GM23338 (cell line): Measurements from ENCODE around the gene NPSR1. TPM values are rescaled to one million over a fixed set of nuclear protein-coding genes. Genes with fewer than 3 reads are reported as not detected.

Source experiments
- ATAC-seq: fragments of 200-7000 bp; cut with Tn5 transposase; 3 replicates; pipeline ENCODE4 v1.9.1; 2020
- DNase-seq: peaks from one replicate; pipeline ENCODE4 v3.0.0-alpha.2; 2015; ENCODE audit warnings: low spot score
- H2AFZ ChIP-seq: fragments of 200-600 bp; sonication (generic); 2 replicates; pipeline ENCODE4 v1.8.0; 2016; ENCODE audit warnings: antibody characterized with exemption, mild to moderate bottlenecking, moderate library complexity
- H3F3A ChIP-seq: fragments of 200-600 bp; sonication (generic); replicated peaks from 2 replicates; pipeline ENCODE4 v1.8.0; 2017; ENCODE audit warnings: antibody characterized with exemption, mixed run types, low read depth
- H3K27ac ChIP-seq: fragments of 200-600 bp; sonication (generic); 2 replicates; pipeline ENCODE4 v1.6.1; 2016; ENCODE audit warnings: low read depth
- H3K27me3 ChIP-seq: fragments of 200-600 bp; sonication (generic); 2 replicates; pipeline ENCODE4 v1.8.0; 2016; ENCODE audit warnings: mild to moderate bottlenecking, mixed run types, moderate library complexity; ENCODE audit not compliant: insufficient read depth
- H3K36me3 ChIP-seq: fragments of 200-600 bp; sonication (generic); 2 replicates; pipeline ENCODE4 v1.8.0; 2016; ENCODE audit warnings: mild to moderate bottlenecking; ENCODE audit not compliant: insufficient read depth
- H3K4me1 ChIP-seq: fragments of 200-600 bp; sonication (generic); 2 replicates; pipeline ENCODE4 v1.8.0; 2016; ENCODE audit warnings: mild to moderate bottlenecking, moderate library complexity; ENCODE audit not compliant: insufficient read depth
- H3K4me2 ChIP-seq: fragments of 200-600 bp; sonication (generic); 2 replicates; pipeline ENCODE4 v1.7.1; 2017; ENCODE audit warnings: mixed run types
- H3K4me3 ChIP-seq: fragments of 200-600 bp; sonication (generic); 2 replicates; pipeline ENCODE4 v1.6.1; 2016; ENCODE audit warnings: mixed run types
- H3K79me2 ChIP-seq: fragments of 200-600 bp; sonication (generic); replicated peaks from 2 replicates; pipeline ENCODE4 v1.8.0; 2017; ENCODE audit warnings: mild to moderate bottlenecking; ENCODE audit not compliant: insufficient read depth
- H3K9me2 ChIP-seq: fragments of 200-600 bp; sonication (generic); 2 replicates; pipeline ENCODE4 v1.8.0; 2017; ENCODE audit not compliant: insufficient read depth
- H4K20me1 ChIP-seq: fragments of 200-600 bp; sonication (generic); replicated peaks from 2 replicates; pipeline ENCODE4 v1.8.0; 2017; ENCODE audit warnings: mild to moderate bottlenecking; ENCODE audit not compliant: insufficient read depth
- H3K27ac Mint-ChIP-seq: 2 replicates; pipeline ENCODE4 v1.8.0; 2020; ENCODE audit warnings: inconsistent platforms, mild to moderate bottlenecking, moderate library complexity, mixed read lengths
- H3K27me3 Mint-ChIP-seq: 3 replicates; pipeline ENCODE4 v1.8.0; 2022; ENCODE audit warnings: low read depth, mild to moderate bottlenecking, moderate library complexity, mixed read lengths, inconsistent platforms; ENCODE audit not compliant: insufficient read depth, poor library complexity
- H3K36me3 Mint-ChIP-seq: 3 replicates; pipeline ENCODE4 v1.8.0; 2021; ENCODE audit warnings: low read depth, mild to moderate bottlenecking, inconsistent platforms, moderate library complexity, mixed read lengths
- H3K4me1 Mint-ChIP-seq: 3 replicates; pipeline ENCODE4 v1.8.0; 2020; ENCODE audit warnings: mild to moderate bottlenecking, inconsistent platforms, mixed read lengths
- H3K4me3 Mint-ChIP-seq: 3 replicates; pipeline ENCODE4 v1.8.0; 2021; ENCODE audit warnings: moderate library complexity, mild to moderate bottlenecking, inconsistent platforms, mixed read lengths
- H3K9me3 Mint-ChIP-seq: 3 replicates; pipeline ENCODE4 v1.8.0; 2020; ENCODE audit warnings: moderate library complexity, mild to moderate bottlenecking, inconsistent platforms, mixed read lengths
- CREB1 ChIP-seq: fragments of 250-450 bp; sonication (Bioruptor Pico); IDR thresholded peaks from 2 replicates; pipeline ENCODE4 v1.5.0; 2020; ENCODE audit warnings: low read depth, mild to moderate bottlenecking, moderate library complexity
- CTCF ChIP-seq, 2 experiments: fragments of 200-600 bp in 1 of 2; sonication (generic) in 1 of 2; conservative IDR thresholded peaks; 2 replicates each; pipeline versions ENCODE4 v1.5.1 to v1.6.1; 2016 to 2017; ENCODE audit warnings: antibody characterized with exemption in 2 of 2, low read depth in 2 of 2, mild to moderate bottlenecking in 2 of 2, moderate library complexity in 1 of 2
- ETS1 ChIP-seq: IDR thresholded peaks from 2 replicates; pipeline ENCODE4 v1.6.1; 2016; ENCODE audit warnings: antibody characterized with exemption
- EZH2 ChIP-seq: fragments of 200-600 bp; sonication (generic); IDR thresholded peaks from one replicate; pipeline ENCODE4 v1.8.0; 2017; ENCODE audit warnings: antibody characterized with exemption, mild to moderate bottlenecking, low read depth; ENCODE audit not compliant: unreplicated experiment
- EZH2phosphoT487 ChIP-seq: fragments of 200-600 bp; sonication (generic); IDR thresholded peaks from one replicate; pipeline ENCODE4 v1.8.1; 2018; ENCODE audit warnings: antibody characterized with exemption; ENCODE audit not compliant: unreplicated experiment
- JUNB ChIP-seq: IDR thresholded peaks from one replicate; pipeline ENCODE4 v1.6.1; 2016; ENCODE audit warnings: antibody characterized with exemption; ENCODE audit not compliant: unreplicated experiment
- NANOG ChIP-seq: IDR thresholded peaks from 2 replicates; pipeline ENCODE4 v1.6.1; 2016; ENCODE audit warnings: antibody characterized with exemption, borderline replicate concordance
- POLR2AphosphoS5 ChIP-seq: IDR thresholded peaks from 2 replicates; pipeline ENCODE4 v1.6.1; 2016; ENCODE audit warnings: antibody characterized with exemption, low read depth
- REST ChIP-seq: IDR thresholded peaks from one replicate; pipeline ENCODE4 v1.6.1; 2018; ENCODE audit warnings: antibody characterized with exemption; ENCODE audit not compliant: unreplicated experiment
- STAT1 ChIP-seq: IDR thresholded peaks from one replicate; pipeline ENCODE4 v1.6.1; 2016; ENCODE audit warnings: antibody characterized with exemption; ENCODE audit not compliant: unreplicated experiment
- ZNF114 ChIP-seq: fragments of 250-450 bp; sonication (Bioruptor Pico); IDR thresholded peaks from 2 replicates; pipeline ENCODE4 v1.5.0; 2020; ENCODE audit warnings: mild to moderate bottlenecking, moderate library complexity
- ZNF331 ChIP-seq: fragments of 250-450 bp; sonication (Bioruptor Pico); IDR thresholded peaks from 2 replicates; pipeline ENCODE4 v1.5.0; 2020; ENCODE audit warnings: low read depth, mild to moderate bottlenecking, moderate library complexity
- polyA plus RNA-seq: library from polyadenylated mRNA; unstranded; fragments of >200 nt; fragmentation: Nextera tagmentation; extraction: Ambion mirVana; gene quantifications from 2 replicates; pipeline ENCODE4 v1.2.1, GENCODE V29; 2016
- total RNA-seq: library from RNA; depleted of rRNA; stranded (reverse); fragments of >200 nt; shearing (Covaris generic); gene quantifications from 2 replicates; pipeline ENCODE4 v1.2.3, GENCODE V29; 2014
- TF ChIP-seq, protein P1 (sequence below): fragments of 250-450 bp; sonication (Bioruptor Pico); IDR thresholded peaks from 2 replicates; pipeline ENCODE4 v1.5.0; 2020; ENCODE audit warnings: mild to moderate bottlenecking, moderate library complexity

Gene NPSR1
- total and polyA plus RNA-seq, 2 experiments from 2014 or later: not detected

GRCh38 chr7:34747176-34747781, 89.3 kb downstream of the NPSR1 start:
- Histone ChIP-seq H3F3A (no peaks in the 10 kb centered on the region), H3K9me2 (no peaks in the 10 kb centered on the region), H3K27me3 (no peaks in the 10 kb centered on the region), H2AFZ (no peak overlapping the region), H3K27ac (no peak overlapping the region), H3K4me1 (no peaks in the 10 kb centered on the region), H3K36me3 (no peaks in the 10 kb centered on the region), H4K20me1 (no peaks in the 10 kb centered on the region), H3K4me3 (no peak overlapping the region), H3K79me2 (no peaks in the 10 kb centered on the region), H3K4me2 (no peak overlapping the region)
- peaks cover 12% of the 10 kb centered on the region; the same call in 2 of the 3 replicates for H3K9me3 Mint-ChIP-seq
- no peak for DNase-seq
- H3K36me3 Mint-ChIP-seq: peaks cover 4% of the 10 kb centered on the region; the same call in 2 of the 3 replicates
- H3K4me1 Mint-ChIP-seq: no peaks in the 10 kb centered on the region
- TF ChIP-seq STAT1 (no peak), ETS1 (no peak), EZH2 (no peak), JUNB (no peak), ZNF331 (CRISPR knock-in tag) (no peak), CTCF (conservative IDR thresholded peaks at IDR 0.05; ENCODE audit: low read depth in 2 of 2) (no peak), ZNF114 (CRISPR knock-in tag) (no peak), POLR2AphosphoS5 (no peak), EZH2phosphoT487 (no peak), NANOG (no peak), REST (no peak), CREB1 (CRISPR knock-in tag) (no peak)
- TF ChIP-seq, protein P1, sequence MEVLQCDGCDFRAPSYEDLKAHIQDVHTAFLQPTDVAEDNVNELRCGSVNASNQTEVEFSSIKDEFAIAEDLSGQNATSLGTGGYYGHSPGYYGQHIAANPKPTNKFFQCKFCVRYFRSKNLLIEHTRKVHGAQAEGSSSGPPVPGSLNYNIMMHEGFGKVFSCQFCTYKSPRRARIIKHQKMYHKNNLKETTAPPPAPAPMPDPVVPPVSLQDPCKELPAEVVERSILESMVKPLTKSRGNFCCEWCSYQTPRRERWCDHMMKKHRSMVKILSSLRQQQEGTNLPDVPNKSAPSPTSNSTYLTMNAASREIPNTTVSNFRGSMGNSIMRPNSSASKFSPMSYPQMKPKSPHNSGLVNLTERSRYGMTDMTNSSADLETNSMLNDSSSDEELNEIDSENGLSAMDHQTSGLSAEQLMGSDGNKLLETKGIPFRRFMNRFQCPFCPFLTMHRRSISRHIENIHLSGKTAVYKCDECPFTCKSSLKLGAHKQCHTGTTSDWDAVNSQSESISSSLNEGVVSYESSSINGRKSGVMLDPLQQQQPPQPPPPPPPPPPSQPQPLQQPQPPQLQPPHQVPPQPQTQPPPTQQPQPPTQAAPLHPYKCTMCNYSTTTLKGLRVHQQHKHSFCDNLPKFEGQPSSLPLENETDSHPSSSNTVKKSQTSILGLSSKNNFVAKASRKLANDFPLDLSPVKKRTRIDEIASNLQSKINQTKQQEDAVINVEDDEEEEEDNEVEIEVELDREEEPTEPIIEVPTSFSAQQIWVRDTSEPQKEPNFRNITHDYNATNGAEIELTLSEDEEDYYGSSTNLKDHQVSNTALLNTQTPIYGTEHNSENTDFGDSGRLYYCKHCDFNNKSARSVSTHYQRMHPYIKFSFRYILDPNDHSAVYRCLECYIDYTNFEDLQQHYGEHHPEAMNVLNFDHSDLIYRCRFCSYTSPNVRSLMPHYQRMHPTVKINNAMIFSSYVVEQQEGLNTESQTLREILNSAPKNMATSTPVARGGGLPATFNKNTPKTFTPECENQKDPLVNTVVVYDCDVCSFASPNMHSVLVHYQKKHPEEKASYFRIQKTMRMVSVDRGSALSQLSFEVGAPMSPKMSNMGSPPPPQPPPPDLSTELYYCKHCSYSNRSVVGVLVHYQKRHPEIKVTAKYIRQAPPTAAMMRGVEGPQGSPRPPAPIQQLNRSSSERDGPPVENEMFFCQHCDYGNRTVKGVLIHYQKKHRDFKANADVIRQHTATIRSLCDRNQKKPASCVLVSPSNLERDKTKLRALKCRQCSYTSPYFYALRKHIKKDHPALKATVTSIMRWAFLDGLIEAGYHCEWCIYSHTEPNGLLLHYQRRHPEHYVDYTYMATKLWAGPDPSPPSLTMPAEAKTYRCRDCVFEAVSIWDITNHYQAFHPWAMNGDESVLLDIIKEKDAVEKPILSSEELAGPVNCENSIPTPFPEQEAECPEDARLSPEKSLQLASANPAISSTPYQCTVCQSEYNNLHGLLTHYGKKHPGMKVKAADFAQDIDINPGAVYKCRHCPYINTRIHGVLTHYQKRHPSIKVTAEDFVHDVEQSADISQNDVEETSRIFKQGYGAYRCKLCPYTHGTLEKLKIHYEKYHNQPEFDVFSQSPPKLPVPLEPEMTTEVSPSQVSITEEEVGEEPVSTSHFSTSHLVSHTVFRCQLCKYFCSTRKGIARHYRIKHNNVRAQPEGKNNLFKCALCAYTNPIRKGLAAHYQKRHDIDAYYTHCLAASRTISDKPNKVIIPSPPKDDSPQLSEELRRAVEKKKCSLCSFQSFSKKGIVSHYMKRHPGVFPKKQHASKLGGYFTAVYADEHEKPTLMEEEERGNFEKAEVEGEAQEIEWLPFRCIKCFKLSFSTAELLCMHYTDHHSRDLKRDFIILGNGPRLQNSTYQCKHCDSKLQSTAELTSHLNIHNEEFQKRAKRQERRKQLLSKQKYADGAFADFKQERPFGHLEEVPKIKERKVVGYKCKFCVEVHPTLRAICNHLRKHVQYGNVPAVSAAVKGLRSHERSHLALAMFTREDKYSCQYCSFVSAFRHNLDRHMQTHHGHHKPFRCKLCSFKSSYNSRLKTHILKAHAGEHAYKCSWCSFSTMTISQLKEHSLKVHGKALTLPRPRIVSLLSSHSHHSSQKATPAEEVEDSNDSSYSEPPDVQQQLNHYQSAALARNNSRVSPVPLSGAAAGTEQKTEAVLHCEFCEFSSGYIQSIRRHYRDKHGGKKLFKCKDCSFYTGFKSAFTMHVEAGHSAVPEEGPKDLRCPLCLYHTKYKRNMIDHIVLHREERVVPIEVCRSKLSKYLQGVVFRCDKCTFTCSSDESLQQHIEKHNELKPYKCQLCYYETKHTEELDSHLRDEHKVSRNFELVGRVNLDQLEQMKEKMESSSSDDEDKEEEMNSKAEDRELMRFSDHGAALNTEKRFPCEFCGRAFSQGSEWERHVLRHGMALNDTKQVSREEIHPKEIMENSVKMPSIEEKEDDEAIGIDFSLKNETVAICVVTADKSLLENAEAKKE: no peak
- no peak overlapping the region for H3K4me3 Mint-ChIP-seq
- peaks cover 2% of the 10 kb centered on the region for H3K27me3 Mint-ChIP-seq
- no peak overlapping the region for H3K27ac Mint-ChIP-seq
- no peak for ATAC-seq
